OCI-LY3 (cell line): ENCODE measurements around the gene UGT2B28.
A peak's percentile ranks its signal among the peaks of the same experiment; 100 is the strongest.
"Not testable (repeated sequence)": the region's sequence is repeated elsewhere in the genome, so short reads cannot be mapped to it uniquely, and the experiment has no call there.

Experiments
- H2AFZ ChIP-seq: fragments of 200-600, 300-600 bp; shearing (Covaris generic); 2 replicates; pipeline ENCODE4 v1.6.0; 2014; ENCODE audit warnings: antibody characterized with exemption, low read depth, low read length
- H3K27ac ChIP-seq: fragments of 200-600, 300-600 bp; sonication (generic); 2 replicates; pipeline ENCODE4 v1.5.1; 2014; ENCODE audit warnings: mild to moderate bottlenecking, low read length, moderate library complexity, mixed read lengths
- H3K27me3 ChIP-seq: fragments of 200-600, 300-600 bp; sonication (generic); 2 replicates; pipeline ENCODE4 v1.6.1; 2014; ENCODE audit warnings: low read depth, low read length, mixed read lengths
- H3K36me3 ChIP-seq: fragments of 200-600, 300-600 bp; sonication (generic); replicated peaks from 2 replicates; pipeline ENCODE3; 2014; ENCODE audit warnings: low read depth, low read length, mixed read lengths
- H3K4me1 ChIP-seq: fragments of 300-600, 200-600 bp; sonication (generic); 2 replicates; pipeline ENCODE4 v1.6.1; 2014; ENCODE audit warnings: low read length, mixed read lengths
- H3K4me2 ChIP-seq: fragments of 200-600, 300-600 bp; sonication (generic); 2 replicates; pipeline ENCODE4 v1.6.1; 2014; ENCODE audit warnings: low read length, mixed read lengths
- H3K4me3 ChIP-seq: fragments of 300-600, 200-600 bp; sonication (generic); 2 replicates; pipeline ENCODE4 v1.5.1; 2014; ENCODE audit warnings: antibody characterized with exemption, mild to moderate bottlenecking, low read length, moderate library complexity
- H3K79me2 ChIP-seq: fragments of 300-600, 200-600 bp; shearing (Covaris generic); 2 replicates; pipeline ENCODE4 v1.6.1; 2014; ENCODE audit warnings: mild to moderate bottlenecking, low read length, mixed read lengths
- H3K9ac ChIP-seq: fragments of 300-600, 200-600 bp; shearing (Covaris generic); 2 replicates; pipeline ENCODE4 v1.6.0; 2014; ENCODE audit warnings: mild to moderate bottlenecking, low read length, moderate library complexity
- H3K9me3 ChIP-seq: fragments of 200-600, 300-600 bp; shearing (Covaris generic); 2 replicates; pipeline ENCODE4 v1.6.1; 2014; ENCODE audit warnings: low read length, mixed read lengths; ENCODE audit not compliant: insufficient read depth
- H4K20me1 ChIP-seq: fragments of 200-600, 300-600 bp; sonication (generic); 2 replicates; pipeline ENCODE4 v1.6.1; 2016; ENCODE audit warnings: low read length, mixed read lengths; ENCODE audit not compliant: insufficient read depth
- CTCF ChIP-seq: fragments of 200-600, 300-600 bp; sonication (generic); IDR thresholded peaks from 2 replicates; pipeline ENCODE4 v1.5.1; 2014; ENCODE audit warnings: antibody characterized with exemption, low read length, low read depth

UGT2B28 gene

GRCh38 chr4:69268612-69269011 is 11.7 kb upstream of the UGT2B28 start:
- not testable (repeated sequence) for H3K4me3 ChIP-seq, H3K27me3 ChIP-seq, H3K9me3 ChIP-seq, H2AFZ ChIP-seq, H3K4me1 ChIP-seq, H3K36me3 ChIP-seq, H3K79me2 ChIP-seq, H3K4me2 ChIP-seq, H4K20me1 ChIP-seq, H3K27ac ChIP-seq, H3K9ac ChIP-seq

- not testable (repeated sequence) for H3K79me2 ChIP-seq, H3K9me3 ChIP-seq, H3K27me3 ChIP-seq, H2AFZ ChIP-seq, H3K27ac ChIP-seq, H3K9ac ChIP-seq, H3K4me2 ChIP-seq, H4K20me1 ChIP-seq, H3K4me1 ChIP-seq, H3K36me3 ChIP-seq, H3K4me3 ChIP-seq
Measured at GRCh38 chr4:69296356-69296755, 16.1 kb downstream of the UGT2B28 start.

GRCh38 chr4:69308426-69309033 is 28.3 kb downstream of the UGT2B28 start:
- not testable (repeated sequence) for H3K9ac ChIP-seq, H2AFZ ChIP-seq, H3K4me1 ChIP-seq, H3K27me3 ChIP-seq, H3K4me3 ChIP-seq, H4K20me1 ChIP-seq, H3K36me3 ChIP-seq, H3K27ac ChIP-seq, H3K79me2 ChIP-seq, H3K9me3 ChIP-seq, H3K4me2 ChIP-seq

DNA sequence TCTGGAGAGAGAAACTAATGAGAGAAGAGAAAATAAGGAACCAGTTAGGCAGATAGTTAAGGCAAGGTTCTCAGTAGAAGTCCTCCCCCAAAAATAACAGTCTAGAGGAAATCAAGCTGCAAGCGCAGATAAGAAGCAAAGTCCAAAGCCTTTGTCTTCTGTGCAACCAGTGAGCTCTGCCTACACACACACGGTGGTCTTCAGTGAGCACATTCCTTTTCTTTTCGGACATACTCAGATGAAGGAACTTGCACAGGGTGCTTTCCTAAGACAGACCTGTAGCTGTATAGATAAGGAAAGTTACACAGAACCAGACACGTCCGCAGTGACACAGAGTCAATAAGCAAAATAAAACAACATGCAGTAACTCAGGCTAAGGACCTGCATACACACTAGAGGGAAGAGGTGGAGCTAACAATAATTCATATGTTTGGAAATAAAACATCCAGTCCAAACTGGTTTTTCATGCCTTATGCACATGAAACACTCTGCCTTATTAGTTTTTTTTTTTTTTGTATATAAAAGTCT is 29.3 kb downstream of the UGT2B28 start:
- not testable (repeated sequence) for H3K4me3 ChIP-seq, H3K4me2 ChIP-seq, H3K36me3 ChIP-seq, H3K9ac ChIP-seq, H2AFZ ChIP-seq, H3K9me3 ChIP-seq, H3K27me3 ChIP-seq, H3K79me2 ChIP-seq, H4K20me1 ChIP-seq, H3K4me1 ChIP-seq, H3K27ac ChIP-seq

DNA sequence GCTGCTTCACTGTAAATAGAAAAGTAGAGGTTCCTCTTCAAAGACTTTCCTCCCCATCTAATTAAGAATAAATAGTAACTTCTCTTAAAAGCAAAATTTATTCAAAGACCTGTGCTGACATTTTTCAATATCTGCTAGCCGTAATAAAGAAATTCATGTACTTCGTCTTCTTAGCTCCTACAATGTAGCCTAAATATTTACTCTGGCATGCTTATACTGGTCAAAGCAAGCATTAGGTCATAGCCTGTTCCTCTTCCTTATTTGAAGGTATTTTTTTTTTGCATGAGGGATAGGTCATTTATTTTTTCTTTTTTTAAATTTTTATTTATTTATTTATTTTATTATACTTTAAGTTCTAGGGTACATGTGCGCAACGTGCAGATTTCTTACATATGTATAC is 30.0 kb downstream of the UGT2B28 start:
- H3K79me2 ChIP-seq, H4K20me1 ChIP-seq, H3K9me3 ChIP-seq, H3K27ac ChIP-seq, H3K36me3 ChIP-seq, H2AFZ ChIP-seq, H3K4me2 ChIP-seq, H3K4me3 ChIP-seq, H3K9ac ChIP-seq, H3K4me1 ChIP-seq, H3K27me3 ChIP-seq: not testable (repeated sequence)

- H3K9ac ChIP-seq, H3K4me1 ChIP-seq, H3K27ac ChIP-seq, H3K79me2 ChIP-seq, H3K36me3 ChIP-seq, H4K20me1 ChIP-seq, H3K9me3 ChIP-seq, H3K27me3 ChIP-seq: not testable (repeated sequence)
- peak overlapping the region; percentile 43 for H3K4me3 ChIP-seq
- H2AFZ ChIP-seq, result peak overlapping the region; percentile 95
- TF ChIP-seq CTCF, result peak; percentile 61
- peak overlapping the region; percentile 66 for H3K4me2 ChIP-seq
Measured at GRCh38 chr4:69317669-69318298, 37.5 kb downstream of the UGT2B28 start.
